ENCODE measurements around the gene ITGA3.

The ITGA3 gene

DNA sequence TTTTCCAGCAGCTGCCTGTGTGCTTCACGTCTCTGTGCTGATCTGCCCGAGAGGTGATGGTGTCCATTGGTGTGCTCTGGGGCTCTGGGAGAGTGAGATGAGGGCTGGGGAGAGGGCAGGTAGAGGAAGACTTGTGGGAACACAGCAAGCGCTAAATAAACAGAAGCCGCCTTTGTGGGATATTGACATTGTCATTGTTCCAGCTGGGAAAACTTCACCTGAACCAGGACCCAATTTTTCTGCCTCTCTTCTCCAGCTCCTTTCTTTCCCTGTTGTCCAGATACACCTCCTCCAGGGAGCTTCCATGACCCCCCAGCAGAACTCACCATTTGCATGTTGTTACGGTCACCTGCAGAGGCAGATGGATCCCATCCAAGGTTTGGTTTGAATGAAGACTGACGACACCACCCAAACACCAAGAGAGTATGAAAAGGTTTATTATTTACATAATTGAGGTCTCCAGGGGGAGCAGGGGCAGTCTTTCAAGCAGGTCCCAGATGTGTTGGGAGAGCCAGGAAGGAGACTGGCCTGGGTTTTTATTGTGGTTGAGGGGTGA lies 3.6 kb upstream of the ITGA3 start:
- POLR2A ChIA-PET: interaction anchor here (1.8 kb wide), 1 partner anchor 24 kb away, joined by 10 read pairs; no protein-coding TSS in a partner anchor
- DNase-seq (ENCODE audit: low read depth, low spot score): no peak
- H3K4me3 ChIP-seq (ENCODE audit: low read depth, low read length): no peak overlapping the region
- TF ChIP-seq, protein P1, sequence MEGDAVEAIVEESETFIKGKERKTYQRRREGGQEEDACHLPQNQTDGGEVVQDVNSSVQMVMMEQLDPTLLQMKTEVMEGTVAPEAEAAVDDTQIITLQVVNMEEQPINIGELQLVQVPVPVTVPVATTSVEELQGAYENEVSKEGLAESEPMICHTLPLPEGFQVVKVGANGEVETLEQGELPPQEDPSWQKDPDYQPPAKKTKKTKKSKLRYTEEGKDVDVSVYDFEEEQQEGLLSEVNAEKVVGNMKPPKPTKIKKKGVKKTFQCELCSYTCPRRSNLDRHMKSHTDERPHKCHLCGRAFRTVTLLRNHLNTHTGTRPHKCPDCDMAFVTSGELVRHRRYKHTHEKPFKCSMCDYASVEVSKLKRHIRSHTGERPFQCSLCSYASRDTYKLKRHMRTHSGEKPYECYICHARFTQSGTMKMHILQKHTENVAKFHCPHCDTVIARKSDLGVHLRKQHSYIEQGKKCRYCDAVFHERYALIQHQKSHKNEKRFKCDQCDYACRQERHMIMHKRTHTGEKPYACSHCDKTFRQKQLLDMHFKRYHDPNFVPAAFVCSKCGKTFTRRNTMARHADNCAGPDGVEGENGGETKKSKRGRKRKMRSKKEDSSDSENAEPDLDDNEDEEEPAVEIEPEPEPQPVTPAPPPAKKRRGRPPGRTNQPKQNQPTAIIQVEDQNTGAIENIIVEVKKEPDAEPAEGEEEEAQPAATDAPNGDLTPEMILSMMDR (IDR thresholded peaks at IDR 0.05; ENCODE audit: insufficient read depth, low read length, missing control alignments): no peak
- CTCF ChIA-PET: interaction anchor here (1.0 to 17.8 kb wide), 6 partner anchors 10 to 41 kb away, joined by 3 to 179 read pairs (median 9); partner anchors contain the start of gene PDK2

- DNase-seq (ENCODE audit: low read depth, low spot score): no peak
- ChIA-PET CTCF (interaction anchor here (1.0 to 17.8 kb wide), 8 partner anchors 12 to 56 kb away, joined by 3 to 179 read pairs (median 8); partner anchors contain the start of gene PDK2), POLR2A (interaction anchor here (0.6 to 1.8 kb wide), 4 partner anchors 9 to 27 kb away, joined by 3 to 10 read pairs (median 5); no protein-coding TSS in a partner anchor)
- no peak overlapping the region for H3K4me3 ChIP-seq (ENCODE audit: low read depth, low read length)
- TF ChIP-seq, protein P1 (IDR thresholded peaks at IDR 0.05; ENCODE audit: insufficient read depth, low read length, missing control alignments): no peak
Measured at GRCh38 chr17:50052822-50053653, 2.9 kb upstream of the ITGA3 start.

GRCh38 chr17:50053654-50053960 lies 2.3 kb upstream of the ITGA3 start:
- H3K4me3 ChIP-seq (ENCODE audit: low read depth, low read length): no peak overlapping the region
- ChIA-PET CTCF (interaction anchor here (1.2 to 17.8 kb wide), 6 partner anchors 11 to 57 kb away, joined by 4 to 179 read pairs (median 8); no protein-coding TSS in a partner anchor), POLR2A (interaction anchor here (0.6 to 1.8 kb wide), 5 partner anchors 9 to 27 kb away, joined by 3 to 10 read pairs (median 5); no protein-coding TSS in a partner anchor)
- DNase-seq (ENCODE audit: low read depth, low spot score): no peak
- TF ChIP-seq, protein P1 (IDR thresholded peaks at IDR 0.05; ENCODE audit: insufficient read depth, low read length, missing control alignments): no peak

DNA sequence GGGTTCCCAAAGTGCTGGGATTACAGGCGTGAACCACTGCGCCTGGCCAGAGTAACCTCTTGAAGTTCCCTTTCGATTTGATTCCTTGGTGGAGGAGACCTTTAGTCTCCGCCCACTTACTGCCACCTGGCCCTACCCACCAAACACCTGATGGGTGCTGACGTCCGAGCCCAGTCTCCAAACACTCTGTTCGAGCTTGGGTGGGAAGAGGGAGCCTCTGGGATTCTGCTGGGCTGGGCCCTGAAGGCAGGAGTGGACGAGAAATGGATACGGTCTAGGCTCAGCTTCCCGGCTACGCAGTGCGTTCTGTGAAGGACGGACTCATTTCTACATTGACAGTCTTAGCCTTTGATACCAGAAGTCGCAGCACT lies 870 bp upstream of the ITGA3 start:
- POLR2A ChIA-PET: interaction anchor here (1.1 kb wide), 1 partner anchor 17 kb away, joined by 3 read pairs; no protein-coding TSS in a partner anchor
- CTCF ChIA-PET: interaction anchor here (0.9 to 17.8 kb wide), 6 partner anchors 10 to 26 kb away, joined by 3 to 179 read pairs (median 7); no protein-coding TSS in a partner anchor
- DNase-seq (ENCODE audit: low read depth, low spot score): no peak
- peak overlapping the region; percentile 78 for H3K4me3 ChIP-seq (ENCODE audit: low read depth, low read length)
- TF ChIP-seq, protein P1 (IDR thresholded peaks at IDR 0.05; ENCODE audit: insufficient read depth, low read length, missing control alignments): no peak

DNA sequence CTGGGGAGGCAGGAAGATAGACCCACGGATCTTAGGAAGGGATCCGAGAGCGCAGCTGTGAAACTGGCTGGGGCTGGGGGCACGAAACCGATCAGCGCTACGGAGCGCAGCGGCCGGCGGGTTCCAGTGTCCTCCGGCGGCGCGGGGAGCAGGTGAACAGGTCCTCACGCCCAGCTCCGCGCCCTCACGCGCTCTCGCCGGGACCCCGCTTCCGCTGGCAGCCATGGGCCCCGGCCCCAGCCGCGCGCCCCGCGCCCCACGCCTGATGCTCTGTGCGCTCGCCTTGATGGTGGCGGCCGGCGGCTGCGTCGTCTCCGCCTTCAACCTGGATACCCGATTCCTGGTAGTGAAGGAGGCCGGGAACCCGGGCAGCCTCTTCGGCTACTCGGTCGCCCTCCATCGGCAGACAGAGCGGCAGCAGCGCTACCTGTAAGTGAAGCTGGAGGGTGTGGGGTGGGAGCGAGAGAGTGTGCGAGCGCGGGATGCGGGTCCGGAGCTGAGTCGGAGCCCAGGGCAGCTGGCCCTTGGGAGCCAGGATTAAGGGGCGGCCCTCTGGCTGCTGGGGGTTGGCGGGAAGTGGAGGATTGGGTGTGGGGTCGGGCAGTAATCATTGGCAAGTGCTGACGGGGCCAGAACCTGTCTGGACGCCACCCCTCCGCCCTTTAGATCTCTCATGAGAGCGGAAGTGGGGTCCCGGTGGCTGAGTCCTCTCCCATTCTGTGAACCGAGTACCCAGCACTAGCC lies 479 bp downstream of the ITGA3 start:
- peak overlapping the region; percentile 78 for H3K4me3 ChIP-seq (ENCODE audit: low read depth, low read length)
- no peak for DNase-seq (ENCODE audit: low read depth, low spot score)
- ChIA-PET CTCF (interaction anchor here (0.9 to 17.8 kb wide), 14 partner anchors 9 to 59 kb away, joined by 3 to 179 read pairs (median 8); partner anchors contain the start of gene PDK2), POLR2A (interaction anchor here (0.6 to 3.4 kb wide), 7 partner anchors 8 to 145 kb away, joined by 3 to 20 read pairs (median 3); partner anchors contain the start of gene COL1A1)
- TF ChIP-seq, protein P1 (IDR thresholded peaks at IDR 0.05; ENCODE audit: insufficient read depth, low read length, missing control alignments): peak; percentile 69
